ENCODE measurements around the gene FLNA.
"Not testable (repeated sequence)": the region's sequence is repeated elsewhere in the genome, so short reads cannot be mapped to it uniquely, and the experiment has no call there.

Gene FLNA

DNA sequence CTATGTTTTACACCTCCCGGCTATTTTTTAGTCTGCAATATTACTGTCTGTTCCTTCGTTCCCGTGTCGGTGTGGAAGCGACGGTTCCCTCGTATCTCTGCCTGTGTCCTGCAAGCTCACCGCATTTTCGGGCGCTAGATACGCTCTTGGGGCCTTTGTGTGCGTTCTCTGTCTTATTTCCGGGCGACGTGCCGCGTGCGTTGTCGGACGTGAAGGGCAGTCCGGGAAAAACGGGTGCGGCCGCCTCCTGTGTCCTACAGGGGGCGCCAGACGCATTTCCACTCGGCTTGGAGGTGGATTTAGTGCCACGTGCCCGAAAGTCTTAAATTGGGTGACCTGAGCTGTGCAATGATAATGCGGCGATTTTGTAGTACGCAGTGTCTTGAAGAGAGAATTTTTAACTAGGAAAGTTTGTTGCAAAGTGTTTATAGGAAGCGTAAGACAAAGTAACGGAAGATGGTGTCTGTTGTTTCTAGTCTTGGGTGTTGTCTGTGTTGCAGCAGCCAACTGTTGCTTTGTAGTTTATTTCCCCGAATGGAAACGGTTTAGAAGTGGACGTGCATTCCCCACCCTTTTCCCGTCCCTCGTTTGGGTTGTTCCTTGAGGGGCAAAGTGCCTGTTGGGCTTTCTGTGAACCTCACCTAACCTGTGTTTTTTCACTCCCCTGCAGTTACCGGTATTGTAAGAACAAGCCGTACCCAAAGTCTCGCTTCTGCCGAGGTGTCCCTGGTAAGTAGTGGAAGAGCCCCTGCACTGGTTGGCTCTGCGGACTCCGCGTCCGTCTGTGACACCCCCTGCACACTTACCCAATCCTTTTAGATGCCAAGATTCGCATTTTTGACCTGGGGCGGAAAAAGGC is 24.5 kb upstream of the FLNA start:
- DNase-seq, result no peak

DNA sequence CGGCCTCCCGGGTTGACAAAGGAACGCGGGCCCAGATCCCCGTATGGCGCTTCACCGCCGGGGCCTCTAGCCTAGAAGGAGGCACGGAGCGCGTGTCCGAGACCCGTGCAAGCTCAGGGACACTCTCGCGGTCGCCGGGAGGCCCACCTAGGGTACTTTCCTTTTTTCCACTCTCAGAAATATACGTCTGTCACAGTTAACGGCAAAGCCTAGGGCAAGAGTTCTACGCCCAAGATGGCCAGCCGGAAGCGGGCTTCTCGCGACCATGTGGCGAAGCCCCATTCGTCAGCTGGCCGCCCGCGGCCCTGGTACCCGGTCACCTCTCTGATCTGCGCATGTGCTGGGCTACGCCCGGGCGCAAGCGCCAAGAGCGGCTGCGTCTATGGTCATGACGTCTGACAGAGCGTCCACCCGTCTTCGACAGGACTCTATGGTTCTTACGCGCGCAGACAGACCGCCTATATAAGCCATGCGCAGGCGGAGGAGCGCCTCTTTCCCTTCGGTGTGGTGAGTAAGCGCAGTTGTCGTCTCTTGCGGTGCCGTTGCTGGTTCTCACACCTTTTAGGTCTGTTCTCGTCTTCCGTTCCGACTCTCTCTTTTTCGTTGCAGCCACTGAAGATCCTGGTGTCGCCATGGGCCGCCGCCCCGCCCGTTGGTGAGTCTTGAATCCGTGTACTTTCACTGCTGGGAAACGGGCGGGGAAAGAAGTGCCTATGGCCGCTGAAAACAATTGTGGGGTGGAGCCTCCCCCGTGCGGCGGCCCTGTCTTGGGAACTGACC is 23.6 kb upstream of the FLNA start, which contains the start of gene RPL10:
RPL10 (plus strand) TSS at position 490 of the 780 bp plus-strand sequence; CDS start at position 633, 143 bp downstream.
- peak; percentile 14 for DNase-seq

DNA sequence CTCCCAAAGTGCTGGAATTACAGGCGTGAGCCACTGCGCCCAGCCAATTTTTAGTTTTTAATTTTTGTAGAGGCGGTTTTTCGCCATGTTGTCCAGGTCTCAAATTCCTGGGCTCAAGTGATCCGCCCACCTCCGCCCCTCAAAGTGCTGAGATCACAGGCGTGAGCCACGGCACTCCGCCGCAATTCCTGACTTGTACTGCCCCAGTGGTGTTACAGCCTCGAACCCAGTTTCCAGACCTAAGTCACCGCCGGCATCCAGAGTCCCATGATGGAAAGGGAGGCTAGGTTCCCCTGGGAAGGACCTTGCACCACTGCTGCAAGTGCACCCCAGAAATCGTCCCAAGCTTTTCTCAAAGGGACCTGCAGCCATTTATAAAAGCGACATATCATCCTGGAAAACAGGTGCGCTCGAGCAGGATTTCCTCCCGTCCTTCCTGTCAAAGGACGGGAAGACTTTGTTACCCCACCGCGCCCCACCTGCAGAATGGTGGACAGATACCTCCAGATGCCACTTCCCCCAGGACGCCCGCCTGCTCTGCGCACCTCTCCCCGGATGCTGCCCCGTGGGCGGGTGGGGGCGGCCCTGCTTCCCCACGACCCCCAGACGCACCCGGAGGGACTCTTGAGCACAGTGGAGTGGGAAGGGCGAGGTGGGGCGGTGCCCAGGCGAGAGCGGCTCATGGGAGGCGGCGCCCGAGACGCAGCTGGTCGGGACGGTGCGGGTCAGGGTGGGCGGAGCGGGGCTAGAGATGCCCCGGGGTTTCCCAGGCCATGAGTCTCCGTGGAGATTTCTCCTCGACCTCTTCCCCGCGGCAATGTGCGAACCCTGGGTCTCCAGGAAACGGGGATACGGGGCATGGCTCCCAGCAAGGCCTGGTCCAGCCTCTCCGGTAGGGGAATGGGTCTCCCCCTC is 22.8 kb upstream of the FLNA start:
- no peak for DNase-seq

DNA sequence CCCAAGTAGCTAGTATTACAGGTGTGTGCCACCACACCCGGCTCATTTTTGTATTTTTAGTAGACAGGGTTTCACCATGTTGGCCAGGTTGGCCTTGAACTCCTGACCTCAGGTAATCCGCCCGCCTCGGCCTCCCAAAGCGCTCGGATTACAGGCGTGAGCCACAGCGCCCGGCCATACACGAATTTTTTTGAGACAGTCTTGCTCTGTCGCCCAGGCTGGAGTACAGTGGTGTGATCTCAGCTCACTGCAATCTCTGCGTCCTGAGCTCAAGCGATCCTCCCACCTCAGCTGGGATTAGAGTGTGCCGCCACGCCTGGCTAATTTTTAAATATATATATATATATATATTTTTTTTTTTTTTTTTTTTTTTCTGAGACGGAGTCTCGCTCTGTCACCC is 21.9 kb upstream of the FLNA start:
- DNase-seq, result not testable (repeated sequence)

DNA sequence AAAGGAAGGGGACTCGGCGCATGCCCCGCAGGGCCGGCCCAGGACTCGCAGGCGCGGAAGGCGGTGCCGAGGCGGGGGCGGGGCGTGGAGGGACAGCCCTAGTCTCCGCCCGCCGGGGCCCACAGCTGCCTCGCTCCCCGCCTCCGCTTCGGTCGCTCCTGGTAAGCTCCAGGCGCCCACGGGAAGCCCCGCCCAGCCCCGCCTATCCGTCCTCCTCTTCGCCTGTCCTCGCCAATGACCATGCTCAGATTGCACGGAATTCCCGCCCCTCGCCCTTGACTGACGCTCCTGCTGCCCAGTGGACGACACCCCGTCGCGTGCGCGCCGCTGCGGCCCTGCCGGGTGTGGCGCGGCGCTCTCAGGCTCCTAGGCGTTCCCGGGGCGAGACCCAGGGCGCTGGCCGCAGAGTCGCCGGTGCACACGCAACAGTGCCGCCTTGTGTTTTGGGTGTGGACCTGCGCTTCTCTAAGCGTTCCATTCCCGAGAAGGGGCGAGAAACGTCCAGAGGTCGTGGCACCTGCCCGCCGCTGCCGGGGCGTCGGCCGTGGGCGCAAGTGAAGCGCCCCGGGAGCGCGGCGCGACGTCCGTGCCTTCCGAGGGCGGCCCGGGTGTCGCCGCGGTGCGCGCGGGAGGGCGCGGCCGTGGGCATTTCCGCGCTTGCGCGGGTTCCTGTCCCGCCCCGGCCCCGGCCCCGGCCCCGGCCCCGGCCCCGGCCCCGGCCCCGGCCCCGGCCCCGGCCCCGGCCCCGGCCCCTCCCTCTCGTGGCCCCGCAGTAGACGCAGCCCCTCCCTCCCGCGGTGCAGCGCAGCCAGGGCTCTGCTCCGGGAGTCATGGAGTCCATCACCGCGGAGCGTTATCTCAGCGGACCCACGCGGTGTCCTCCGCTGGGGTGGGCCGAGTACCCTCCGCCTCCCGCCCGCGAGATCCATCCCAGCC is 15.6 kb upstream of the FLNA start:
- not testable (repeated sequence) for DNase-seq

DNA sequence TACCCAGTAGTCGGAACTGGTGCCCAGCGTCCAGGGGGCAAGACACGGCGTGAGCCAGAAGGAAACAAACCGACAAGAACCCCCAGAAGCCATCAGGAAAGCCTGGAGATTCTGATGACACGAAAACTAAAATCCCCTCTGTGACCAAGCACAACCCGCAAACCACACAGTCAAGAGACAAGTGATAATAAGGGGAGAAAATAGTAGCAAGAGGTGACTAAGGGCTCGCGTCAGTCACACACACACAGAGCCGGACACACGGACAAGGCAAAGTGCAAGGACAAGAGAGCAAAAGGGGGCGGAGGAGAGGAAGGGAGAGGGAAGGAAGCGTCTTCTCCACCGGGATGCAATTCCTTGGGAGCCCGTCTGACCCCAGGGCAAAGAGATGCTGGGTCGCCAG is 14.2 kb upstream of the FLNA start:
- not testable (repeated sequence) for DNase-seq

DNA sequence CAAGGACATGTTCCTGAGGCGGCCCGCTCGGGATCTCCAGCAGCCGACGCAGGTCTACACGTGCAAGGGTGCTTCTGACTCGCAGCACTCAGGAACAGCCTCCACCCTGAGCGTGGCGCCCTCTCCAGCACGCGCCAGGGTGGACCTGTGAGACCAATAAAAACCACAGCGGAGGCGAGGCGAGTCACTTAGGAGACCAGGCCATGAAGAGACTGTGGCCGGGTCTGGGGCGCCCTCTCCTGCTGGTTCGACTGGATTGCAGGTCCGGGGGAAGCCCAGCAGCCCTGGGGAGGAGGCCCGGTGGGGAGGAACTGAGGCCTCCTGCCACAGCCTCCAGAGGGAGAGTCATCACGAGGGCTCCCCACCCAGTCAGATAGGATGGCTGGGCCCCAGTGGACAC is 13.7 kb upstream of the FLNA start:
- not testable (repeated sequence) for DNase-seq

DNA sequence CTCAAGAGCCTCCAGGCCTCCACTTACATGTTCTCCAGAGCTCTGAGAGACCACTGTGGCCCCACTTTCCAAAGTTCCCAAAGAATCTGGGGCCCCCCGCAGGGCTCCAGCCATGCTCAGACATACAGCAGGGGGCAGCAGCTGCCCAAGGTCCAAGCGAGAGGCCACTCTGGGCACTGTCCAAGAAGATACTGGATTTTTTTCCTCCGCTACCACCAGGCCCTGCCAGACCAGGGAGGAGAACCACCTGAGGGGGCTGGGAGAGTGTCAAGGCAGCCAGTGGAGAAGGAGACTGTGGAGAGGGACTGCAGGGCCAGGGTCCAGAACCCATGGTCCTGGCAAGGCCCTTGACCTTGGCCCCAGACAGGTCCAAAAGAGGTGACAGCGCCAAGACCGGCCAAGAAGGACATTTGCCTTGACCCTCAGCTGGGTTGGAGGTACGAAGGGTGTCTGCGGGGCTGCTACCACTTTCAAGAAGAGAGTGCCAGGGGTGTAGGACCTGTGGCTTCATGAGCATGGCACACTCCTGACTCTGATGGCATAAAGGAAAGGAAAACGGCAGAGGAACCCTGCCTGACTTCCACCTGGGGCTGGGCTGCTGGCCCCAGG is 10.0 kb upstream of the FLNA start:
- DNase-seq, result no peak

DNA sequence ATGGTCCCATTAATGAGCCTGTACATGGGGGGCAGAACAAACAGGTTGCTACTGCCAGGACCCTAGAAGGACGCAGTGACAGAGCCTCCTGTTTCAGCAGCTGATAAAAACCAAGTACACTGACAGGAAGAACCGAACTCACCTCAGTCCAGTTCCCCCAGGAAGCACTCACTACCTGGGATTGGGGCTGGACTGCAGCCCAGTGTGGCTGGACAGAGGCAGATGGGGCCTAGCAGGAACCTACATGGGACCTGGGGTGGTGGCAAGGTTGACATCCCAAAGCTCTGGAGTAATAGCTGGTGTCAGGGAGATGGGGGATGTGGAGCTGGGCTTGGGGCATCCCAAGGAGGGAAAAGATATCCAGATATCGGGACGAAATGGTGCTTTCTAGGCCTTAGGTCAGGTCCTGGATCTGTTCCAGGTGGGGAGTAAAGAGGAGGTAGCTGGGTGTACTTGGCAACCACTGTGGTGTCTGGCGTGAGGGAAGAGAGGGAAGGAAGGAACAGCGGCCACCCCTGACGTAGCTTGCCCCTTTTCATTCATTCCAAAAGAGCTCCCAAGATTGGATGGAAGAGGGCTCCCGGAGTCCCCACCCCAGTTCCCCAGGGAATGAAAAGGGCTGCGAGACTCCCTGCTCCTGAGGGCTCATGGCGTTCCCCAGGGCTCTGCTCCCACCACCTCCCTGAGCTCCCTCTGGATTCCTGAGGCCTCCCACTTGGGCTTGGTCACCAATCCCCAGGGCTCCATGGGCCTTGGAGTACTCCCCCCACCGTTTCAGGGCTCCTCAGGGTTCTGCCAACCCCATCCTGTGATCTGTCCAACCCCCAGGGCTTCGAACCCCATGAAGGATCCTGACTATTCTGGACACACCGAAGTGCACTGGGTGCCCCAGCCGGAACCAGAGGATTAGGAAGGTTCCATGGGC is 9.2 kb upstream of the FLNA start:
- no peak for DNase-seq

DNA sequence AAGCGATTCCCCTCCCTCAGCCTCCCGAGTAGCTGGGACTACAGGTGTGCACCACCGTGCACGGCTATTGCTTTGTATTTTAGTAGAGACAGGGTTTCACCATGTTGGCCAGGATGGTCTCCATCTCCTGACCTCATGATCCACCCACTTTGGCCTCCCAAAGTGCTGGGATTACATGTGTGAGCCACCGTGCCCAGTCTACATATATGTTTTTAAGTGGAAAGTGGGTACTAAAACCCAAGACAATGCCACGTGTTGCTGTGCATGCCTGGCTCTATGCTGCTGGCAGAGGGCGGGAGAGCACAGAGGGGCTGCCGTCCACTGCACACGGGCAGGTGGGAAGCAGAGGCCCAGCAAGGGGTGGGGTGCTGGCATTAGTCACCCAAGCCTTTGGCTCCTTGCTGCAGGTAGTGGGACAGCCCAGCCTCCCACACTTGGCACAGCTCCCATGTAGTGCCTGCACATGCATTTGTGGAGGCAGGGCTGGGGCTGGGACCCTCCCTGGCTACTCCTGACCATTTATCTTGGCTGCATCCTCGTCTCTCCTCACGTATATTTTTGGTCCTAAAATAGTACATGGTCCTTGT is 8.1 kb upstream of the FLNA start:
- DNase-seq, result no peak

DNA sequence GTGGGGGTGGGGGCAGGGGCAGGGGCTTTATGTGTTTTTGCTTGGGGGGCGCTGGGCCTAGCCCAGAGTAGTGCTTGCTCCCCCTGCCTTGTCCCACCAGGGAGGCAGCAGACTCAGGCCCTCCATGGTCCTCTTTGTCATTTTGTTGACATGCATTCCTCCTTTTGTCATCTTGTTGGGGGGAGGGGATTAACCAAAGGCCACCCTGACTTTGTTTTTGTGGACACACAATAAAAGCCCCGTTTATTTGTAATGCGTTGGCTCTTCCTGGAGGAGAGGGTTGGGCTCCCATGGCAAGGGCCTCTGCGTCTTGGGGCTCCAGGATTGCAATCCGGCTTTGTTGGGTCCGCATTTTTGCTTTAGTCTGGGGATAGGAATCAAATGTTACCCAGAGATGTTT is 6.8 kb upstream of the FLNA start:
- no peak for DNase-seq

DNA sequence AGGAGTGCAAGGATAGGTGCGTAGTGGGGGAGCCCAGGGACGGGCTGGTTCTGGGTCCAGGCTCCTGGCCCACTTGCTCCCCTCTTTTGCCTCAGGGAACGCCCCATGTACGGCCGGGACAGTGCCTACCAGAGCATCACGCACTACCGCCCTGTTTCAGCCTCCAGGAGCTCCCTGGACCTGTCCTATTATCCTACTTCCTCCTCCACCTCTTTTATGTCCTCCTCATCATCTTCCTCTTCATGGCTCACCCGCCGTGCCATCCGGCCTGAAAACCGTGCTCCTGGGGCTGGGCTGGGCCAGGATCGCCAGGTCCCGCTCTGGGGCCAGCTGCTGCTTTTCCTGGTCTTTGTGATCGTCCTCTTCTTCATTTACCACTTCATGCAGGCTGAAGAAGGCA is 6.4 kb upstream of the FLNA start:
- no peak for DNase-seq

DNA sequence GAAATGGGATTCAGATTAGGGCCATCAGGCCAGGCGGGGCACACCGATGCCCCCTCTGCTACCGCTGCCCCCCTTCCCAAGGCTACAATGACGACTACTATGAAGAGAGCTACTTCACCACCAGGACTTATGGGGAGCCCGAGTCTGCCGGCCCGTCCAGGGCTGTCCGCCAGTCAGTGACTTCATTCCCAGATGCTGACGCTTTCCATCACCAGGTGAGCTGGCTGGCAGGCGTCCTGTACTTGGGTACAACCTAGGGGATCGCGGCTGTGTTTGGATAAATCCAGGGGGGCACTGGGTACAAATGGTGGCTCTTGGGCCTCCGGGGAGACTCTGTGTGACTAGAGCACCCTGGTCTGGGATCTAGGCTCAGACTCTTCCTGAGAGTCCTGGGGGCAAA is 5.7 kb upstream of the FLNA start:
- DNase-seq, result no peak

DNA sequence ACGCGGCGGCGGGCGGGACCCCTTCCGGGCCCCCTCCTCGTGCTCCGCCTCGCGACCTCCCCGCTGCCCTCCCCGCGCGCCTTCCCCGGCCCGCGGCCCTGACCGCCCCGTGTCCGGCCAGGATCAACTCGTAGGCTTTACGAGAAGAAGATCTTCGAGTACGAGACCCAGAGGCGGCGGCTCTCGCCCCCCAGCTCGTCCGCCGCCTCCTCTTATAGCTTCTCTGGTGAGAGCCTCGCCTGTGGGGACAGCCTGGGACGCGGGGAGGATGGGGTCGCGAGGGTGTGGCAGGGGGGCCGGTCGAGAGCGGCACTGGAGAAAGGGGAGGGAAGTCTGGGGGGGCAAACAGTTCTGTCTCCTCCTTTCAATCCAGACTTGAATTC is 5.1 kb upstream of the FLNA start:
- no peak for DNase-seq

DNA sequence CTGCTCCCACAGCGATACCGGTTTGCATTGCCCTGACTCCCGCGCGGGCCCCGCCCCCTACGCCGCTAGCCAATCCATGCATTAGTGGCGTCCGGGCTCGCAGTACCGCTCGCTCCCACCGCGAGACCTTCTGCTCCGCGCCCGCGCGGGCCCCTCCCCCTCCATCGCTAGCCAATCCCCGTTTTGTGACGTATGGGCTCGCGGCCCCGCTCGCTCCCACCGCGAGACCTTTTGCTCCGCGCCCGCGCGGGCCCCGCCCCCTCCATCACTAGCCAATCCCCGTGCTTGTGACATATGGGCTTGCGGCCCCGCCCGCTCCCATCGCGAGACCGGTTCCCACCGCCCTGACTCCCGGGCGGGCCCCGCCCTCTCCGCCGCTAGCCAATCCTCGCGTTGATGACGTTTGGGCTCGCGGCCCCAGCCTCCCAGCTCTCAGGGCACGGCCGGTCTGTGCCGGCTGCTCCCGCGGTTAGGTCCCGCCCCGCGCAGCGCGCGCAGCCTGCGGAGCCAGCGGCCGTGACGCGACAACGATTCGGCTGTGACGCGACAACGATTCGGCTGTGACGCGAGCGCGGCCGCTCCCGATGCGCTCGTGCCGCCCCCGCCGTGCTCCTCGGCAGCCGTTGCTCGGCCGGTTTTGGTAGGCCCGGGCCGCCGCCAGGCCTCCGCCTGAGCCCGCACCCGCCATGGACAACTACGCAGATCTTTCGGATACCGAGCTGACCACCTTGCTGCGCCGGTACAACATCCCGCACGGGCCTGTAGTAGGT is 4.5 kb upstream of the FLNA start, which contains the start of gene EMD:
EMD (plus strand) TSS at position 497 of the 770 bp plus-strand sequence; CDS start at position 687, 190 bp downstream.
- peak; percentile 68 for DNase-seq

DNA sequence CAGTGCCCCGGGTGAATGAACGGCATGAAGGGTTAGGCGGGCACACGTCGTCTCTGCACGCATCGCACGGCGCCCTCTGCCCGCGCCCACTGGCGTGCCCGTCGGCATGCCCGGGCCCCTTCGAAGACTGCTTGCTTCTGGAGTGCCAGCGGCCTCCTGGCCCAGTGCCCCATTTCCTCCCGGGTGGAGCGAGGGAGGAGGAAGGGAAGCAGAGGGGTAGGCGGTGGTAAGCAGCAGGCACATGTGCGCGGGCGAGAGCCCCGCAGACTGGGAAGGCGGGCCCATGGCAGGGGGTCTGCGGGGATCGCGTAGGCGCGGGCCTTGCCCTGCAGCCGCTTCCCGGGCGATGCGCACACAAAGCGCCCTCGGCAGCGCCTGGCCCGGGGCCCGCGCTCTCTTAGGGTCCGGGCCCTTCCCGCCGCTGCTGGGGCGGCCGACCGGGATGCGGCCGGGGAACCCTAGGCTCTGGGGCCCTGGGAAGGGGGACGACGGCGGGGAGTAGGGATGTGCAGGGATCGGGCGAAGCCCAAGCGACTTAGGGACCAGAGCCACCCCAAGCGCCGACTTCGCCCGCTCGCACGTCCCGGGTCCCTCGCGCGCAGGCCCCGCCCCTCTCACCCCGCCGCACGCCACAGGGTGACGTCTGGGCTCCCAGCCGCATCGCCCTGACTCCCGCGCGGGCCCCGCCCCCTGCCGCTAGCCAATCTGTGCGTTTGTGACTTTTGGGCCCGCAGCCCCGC is 3.8 kb upstream of the FLNA start:
- DNase-seq, result peak; percentile 68

DNA sequence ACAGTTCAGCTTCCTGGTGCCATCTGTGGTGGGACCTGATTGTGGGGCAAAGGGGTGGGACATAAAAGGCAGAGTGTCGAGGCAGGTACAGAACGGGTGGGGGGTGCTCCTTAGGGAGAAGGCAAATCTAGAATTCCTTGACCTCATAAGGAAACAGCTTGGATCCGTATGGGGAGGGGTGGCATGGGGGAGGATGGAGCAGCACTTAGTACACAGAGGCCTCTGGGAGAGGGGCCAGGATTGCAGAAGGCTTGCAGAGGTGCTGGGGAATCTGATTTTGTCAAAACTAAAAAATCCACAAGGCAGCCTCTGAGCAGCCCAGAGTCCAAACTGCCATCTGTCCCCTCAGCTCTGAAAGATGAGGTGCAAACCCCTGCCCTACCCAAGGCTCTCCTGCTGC is 2.3 kb upstream of the FLNA start:
- DNase-seq, result no peak

DNA sequence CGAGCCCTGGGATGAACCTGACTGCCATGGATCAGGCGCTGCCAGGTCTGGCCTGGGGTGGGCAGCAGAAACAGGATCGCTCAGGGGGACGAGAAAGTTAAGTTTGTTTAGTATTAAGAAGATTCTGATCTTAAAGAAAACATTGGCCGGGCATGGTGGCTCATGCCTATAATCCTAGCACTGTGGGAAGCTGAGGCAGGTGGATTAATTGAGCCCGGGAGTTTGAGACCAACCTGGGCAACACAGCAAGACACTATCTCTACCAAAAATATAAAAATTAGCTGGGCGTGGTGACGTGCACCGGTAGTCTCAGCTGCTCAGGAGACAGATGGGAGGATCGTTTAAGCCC is 696 bp upstream of the FLNA start:
- no peak for DNase-seq
